Measurements from ENCODE around the gene NRG2.

GRCh38 chr5:139924294-139925215 is 118.5 kb downstream of the NRG2 start:
- TF ChIP-seq, protein P1, sequence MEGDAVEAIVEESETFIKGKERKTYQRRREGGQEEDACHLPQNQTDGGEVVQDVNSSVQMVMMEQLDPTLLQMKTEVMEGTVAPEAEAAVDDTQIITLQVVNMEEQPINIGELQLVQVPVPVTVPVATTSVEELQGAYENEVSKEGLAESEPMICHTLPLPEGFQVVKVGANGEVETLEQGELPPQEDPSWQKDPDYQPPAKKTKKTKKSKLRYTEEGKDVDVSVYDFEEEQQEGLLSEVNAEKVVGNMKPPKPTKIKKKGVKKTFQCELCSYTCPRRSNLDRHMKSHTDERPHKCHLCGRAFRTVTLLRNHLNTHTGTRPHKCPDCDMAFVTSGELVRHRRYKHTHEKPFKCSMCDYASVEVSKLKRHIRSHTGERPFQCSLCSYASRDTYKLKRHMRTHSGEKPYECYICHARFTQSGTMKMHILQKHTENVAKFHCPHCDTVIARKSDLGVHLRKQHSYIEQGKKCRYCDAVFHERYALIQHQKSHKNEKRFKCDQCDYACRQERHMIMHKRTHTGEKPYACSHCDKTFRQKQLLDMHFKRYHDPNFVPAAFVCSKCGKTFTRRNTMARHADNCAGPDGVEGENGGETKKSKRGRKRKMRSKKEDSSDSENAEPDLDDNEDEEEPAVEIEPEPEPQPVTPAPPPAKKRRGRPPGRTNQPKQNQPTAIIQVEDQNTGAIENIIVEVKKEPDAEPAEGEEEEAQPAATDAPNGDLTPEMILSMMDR (IDR thresholded peaks at IDR 0.05), result no peak
- TF ChIP-seq RAD21 (IDR thresholded peaks at IDR 0.05; ENCODE audit: low read length) (no peak), SMC3 (IDR thresholded peaks at IDR 0.05; ENCODE audit: low read depth, low read length) (no peak), ELF1 (IDR thresholded peaks at IDR 0.05) (no peak), POLR2AphosphoS5 (IDR thresholded peaks at IDR 0.05; ENCODE audit: low read depth, low read length) (no peak), TAF1 (IDR thresholded peaks at IDR 0.05; ENCODE audit: borderline replicate concordance, low read depth, low read length) (no peak), FOSL2 (IDR thresholded peaks at IDR 0.05; ENCODE audit: borderline replicate concordance, low read depth) (no peak), RXRA (IDR thresholded peaks at IDR 0.05; ENCODE audit: borderline replicate concordance, low read depth) (no peak), MXI1 (IDR thresholded peaks at IDR 0.05; ENCODE audit: low read depth, low read length) (no peak), EZH2phosphoT487 (IDR thresholded peaks at IDR 0.05; ENCODE audit: borderline replicate concordance, low read depth) (no peak)
- TF ChIP-seq, protein P2, sequence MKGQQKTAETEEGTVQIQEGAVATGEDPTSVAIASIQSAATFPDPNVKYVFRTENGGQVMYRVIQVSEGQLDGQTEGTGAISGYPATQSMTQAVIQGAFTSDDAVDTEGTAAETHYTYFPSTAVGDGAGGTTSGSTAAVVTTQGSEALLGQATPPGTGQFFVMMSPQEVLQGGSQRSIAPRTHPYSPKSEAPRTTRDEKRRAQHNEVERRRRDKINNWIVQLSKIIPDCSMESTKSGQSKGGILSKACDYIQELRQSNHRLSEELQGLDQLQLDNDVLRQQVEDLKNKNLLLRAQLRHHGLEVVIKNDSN (IDR thresholded peaks at IDR 0.05; ENCODE audit: borderline replicate concordance, low read depth), result no peak
- TF ChIP-seq, protein P3, sequence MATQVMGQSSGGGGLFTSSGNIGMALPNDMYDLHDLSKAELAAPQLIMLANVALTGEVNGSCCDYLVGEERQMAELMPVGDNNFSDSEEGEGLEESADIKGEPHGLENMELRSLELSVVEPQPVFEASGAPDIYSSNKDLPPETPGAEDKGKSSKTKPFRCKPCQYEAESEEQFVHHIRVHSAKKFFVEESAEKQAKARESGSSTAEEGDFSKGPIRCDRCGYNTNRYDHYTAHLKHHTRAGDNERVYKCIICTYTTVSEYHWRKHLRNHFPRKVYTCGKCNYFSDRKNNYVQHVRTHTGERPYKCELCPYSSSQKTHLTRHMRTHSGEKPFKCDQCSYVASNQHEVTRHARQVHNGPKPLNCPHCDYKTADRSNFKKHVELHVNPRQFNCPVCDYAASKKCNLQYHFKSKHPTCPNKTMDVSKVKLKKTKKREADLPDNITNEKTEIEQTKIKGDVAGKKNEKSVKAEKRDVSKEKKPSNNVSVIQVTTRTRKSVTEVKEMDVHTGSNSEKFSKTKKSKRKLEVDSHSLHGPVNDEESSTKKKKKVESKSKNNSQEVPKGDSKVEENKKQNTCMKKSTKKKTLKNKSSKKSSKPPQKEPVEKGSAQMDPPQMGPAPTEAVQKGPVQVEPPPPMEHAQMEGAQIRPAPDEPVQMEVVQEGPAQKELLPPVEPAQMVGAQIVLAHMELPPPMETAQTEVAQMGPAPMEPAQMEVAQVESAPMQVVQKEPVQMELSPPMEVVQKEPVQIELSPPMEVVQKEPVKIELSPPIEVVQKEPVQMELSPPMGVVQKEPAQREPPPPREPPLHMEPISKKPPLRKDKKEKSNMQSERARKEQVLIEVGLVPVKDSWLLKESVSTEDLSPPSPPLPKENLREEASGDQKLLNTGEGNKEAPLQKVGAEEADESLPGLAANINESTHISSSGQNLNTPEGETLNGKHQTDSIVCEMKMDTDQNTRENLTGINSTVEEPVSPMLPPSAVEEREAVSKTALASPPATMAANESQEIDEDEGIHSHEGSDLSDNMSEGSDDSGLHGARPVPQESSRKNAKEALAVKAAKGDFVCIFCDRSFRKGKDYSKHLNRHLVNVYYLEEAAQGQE (IDR thresholded peaks at IDR 0.05; ENCODE audit: low read depth, low read length), result no peak
